Measurements from ENCODE around the gene TEKT4. TPM values are rescaled to one million over a fixed set of nuclear protein-coding genes. Genes with fewer than 3 reads are reported as not detected.

TEKT4 gene
- total and polyA plus RNA-seq, 12 donors, result 0.23 to 0.79 (median 0.28) TPM; not detected in 8

DNA sequence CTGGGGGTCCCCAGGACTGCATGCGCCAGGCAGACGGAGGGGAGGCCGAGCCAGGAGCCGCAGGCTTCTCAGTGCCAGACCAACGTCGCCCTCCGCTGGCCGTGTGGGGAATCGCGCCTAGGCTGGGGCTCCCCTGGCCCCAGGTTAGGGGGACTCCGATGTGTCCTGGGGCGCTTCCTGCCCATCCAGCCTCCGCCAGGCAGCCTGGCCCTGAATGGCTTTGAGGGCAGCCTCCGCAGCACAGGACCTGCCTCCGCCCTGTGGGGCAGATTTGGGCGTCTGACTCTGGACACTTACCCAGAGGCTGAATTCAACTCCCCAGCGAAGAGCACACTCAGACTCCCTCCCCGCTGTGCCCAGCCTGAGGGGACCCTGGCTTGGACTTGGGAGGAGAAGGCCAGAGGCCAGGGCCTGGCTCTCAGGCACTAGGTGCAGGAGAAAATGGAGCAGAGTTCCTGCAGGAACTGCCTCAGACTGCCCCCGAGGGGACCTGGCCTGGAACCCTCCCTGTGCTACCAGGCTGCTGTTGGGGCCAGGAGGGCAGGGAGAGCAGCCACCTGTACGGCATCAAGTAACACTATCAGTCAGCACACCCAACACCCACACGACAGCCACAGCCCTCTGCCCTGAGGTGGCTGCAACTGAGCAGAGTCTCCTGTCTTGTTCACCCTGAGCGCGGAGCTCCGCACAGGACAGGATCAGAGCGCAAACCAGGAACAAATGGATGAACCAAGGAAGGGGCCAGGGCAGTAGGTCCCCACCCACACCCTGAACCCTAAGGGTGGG, 597 bp upstream of the TEKT4 start:
- ATAC-seq (no peak), DNase-seq (no peak)
- no peak overlapping the region for H3K4me3 ChIP-seq
- intact Hi-C loops (cut with DNase I), result no loop called here
- WGBS, 2 donors, result 33 to 37% methylated on average over 25 of the region's 25 CpGs
- peaks cover 0 to 79% (median 58%) of the 10 kb centered on the region in 7 donors for H3K27me3 ChIP-seq
- H3K36me3 ChIP-seq, result no peaks in the 10 kb centered on the region
- no peak overlapping the region for H3K27ac ChIP-seq
- no peaks in the 10 kb centered on the region for H3K4me1 ChIP-seq
- peak in 6 of 9 donors; percentile 14 to 42 (median 34) for TF ChIP-seq CTCF (IDR thresholded peaks at IDR 0.05)
- H3K9me3 ChIP-seq, result no peaks in the 10 kb centered on the region

- H3K27me3 ChIP-seq, result peaks cover 0 to 73% (median 47%) of the 10 kb centered on the region in 7 donors
- 68 to 71% methylated on average over 10 of the region's 10 CpGs for WGBS, 2 donors
- ATAC-seq (no peak), DNase-seq (no peak)
- no peaks in the 10 kb centered on the region for H3K4me1 ChIP-seq
- no peak overlapping the region for H3K4me3 ChIP-seq
- H3K27ac ChIP-seq, result no peak overlapping the region
- no peaks in the 10 kb centered on the region for H3K36me3 ChIP-seq
- no peak for TF ChIP-seq CTCF (IDR thresholded peaks at IDR 0.05)
- no peaks in the 10 kb centered on the region for H3K9me3 ChIP-seq
- intact Hi-C loops (cut with DNase I), result no loop called here
Observed at GRCh38 chr2:94872088-94872618, 923 bp downstream of the TEKT4 start.

GRCh38 chr2:94872676-94873361, 1.6 kb downstream of the TEKT4 start:
- Histone ChIP-seq H3K36me3 (no peaks in the 10 kb centered on the region), H3K27me3 (peaks cover 0 to 73% (median 46%) of the 10 kb centered on the region in 7 donors), H3K9me3 (no peaks in the 10 kb centered on the region), H3K4me1 (no peaks in the 10 kb centered on the region), H3K4me3 (no peak overlapping the region), H3K27ac (no peak overlapping the region)
- WGBS, 2 donors, result 83 to 87% methylated on average over 12 of the region's 12 CpGs
- DNase-seq, result no peak
- no peak for ATAC-seq
- intact Hi-C loops (cut with DNase I), result no loop called here
- no peak for TF ChIP-seq CTCF (IDR thresholded peaks at IDR 0.05)

DNA sequence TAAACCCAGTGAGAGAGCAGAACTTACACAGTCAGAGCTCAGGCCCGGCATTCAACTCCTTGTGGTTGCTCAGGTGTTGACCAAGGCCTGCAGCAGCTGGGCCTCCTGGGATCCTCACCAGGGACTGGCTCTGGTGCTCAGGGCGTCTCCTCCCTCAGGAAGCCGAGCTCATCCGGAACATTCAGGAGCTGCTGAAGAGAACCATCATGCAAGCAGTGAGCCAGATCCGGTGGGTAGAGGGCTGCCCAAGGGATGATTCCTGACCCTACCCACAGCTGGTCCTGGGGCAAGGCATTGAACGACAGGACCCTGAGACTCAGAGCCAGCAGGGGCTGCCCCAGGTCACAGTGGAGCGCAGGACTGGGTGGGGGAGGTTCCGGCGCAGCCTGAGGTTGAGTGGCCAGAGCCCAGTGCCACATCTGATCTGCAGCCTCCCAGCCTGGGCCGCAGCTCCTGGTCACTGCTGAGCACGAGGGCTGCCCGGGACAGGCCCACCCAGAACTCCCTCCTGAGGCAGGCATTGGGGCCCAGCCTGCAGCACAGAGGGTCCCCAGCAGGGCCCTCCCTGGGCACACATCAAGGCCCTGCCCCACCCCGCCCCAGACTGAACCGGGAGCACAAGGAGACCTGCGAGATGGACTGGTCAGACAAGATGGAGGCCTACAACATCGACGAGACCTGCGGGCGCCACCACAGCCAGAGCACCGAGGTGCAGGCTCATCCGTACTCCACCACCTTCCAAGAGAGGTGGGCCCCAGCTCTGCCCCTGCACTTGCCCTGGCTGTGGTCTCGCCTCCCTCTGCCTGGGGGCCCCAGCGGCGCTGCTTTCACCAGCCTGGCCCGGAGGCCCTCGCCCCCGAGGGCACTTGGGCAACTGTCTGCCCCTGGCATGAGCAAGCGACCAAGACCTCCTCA, 2.4 kb downstream of the TEKT4 start:
- 58 to 61% methylated on average over 28 of the region's 28 CpGs for WGBS, 2 donors
- peaks cover 0 to 74% (median 46%) of the 10 kb centered on the region in 7 donors for H3K27me3 ChIP-seq
- DNase-seq, result no peak
- intact Hi-C loops (cut with DNase I), result no loop called here
- peak in 1 of 8 donors; percentile 59 for ATAC-seq
- H3K27ac ChIP-seq, result no peak overlapping the region
- H3K4me1 ChIP-seq, result no peaks in the 10 kb centered on the region
- H3K9me3 ChIP-seq, result no peaks in the 10 kb centered on the region
- H3K4me3 ChIP-seq, result no peak overlapping the region
- no peaks in the 10 kb centered on the region for H3K36me3 ChIP-seq
- no peak for TF ChIP-seq CTCF (IDR thresholded peaks at IDR 0.05)

All from heart right ventricle (tissue), 16 donors.